Parathyroid adenoma (tissue), 2 donors: ENCODE measurements around the gene ROR2.
"Not testable (repeated sequence)": the region's sequence is repeated elsewhere in the genome, so short reads cannot be mapped to it uniquely, and the experiment has no call there.

Source experiments
- H2AFZ ChIP-seq: fragments of 300-600 bp; sonication (generic); one replicate; pipeline ENCODE4 v1.7.0; 2017; ENCODE audit warnings: antibody characterized with exemption, mild to moderate bottlenecking
- H3K27ac ChIP-seq: fragments of 300-600 bp; sonication (generic); one replicate; pipeline ENCODE4 v1.7.0; 2017
- H3K27me3 ChIP-seq: fragments of 300-600 bp; sonication (generic); one replicate; pipeline ENCODE4 v1.7.0; 2017; ENCODE audit warnings: low read length; ENCODE audit not compliant: control insufficient read depth, insufficient read depth
- H3K36me3 ChIP-seq: fragments of 300-600 bp; sonication (generic); one replicate; pipeline ENCODE4 v1.7.0; 2017; ENCODE audit warnings: low read length; ENCODE audit not compliant: control insufficient read depth, insufficient read depth
- H3K4me1 ChIP-seq: fragments of 300-600 bp; sonication (generic); one replicate; pipeline ENCODE4 v1.7.0; 2017; ENCODE audit warnings: control low read depth
- H3K4me2 ChIP-seq: fragments of 300-600 bp; sonication (generic); one replicate; pipeline ENCODE4 v1.7.0; 2017; ENCODE audit warnings: low read length
- H3K4me3 ChIP-seq: fragments of 300-600 bp; sonication (generic); one replicate; pipeline ENCODE4 v1.7.0; 2017; ENCODE audit warnings: low read depth, low read length
- H3K79me2 ChIP-seq: fragments of 300-600 bp; sonication (generic); one replicate; pipeline ENCODE4 v1.7.0; 2017; ENCODE audit warnings: control low read depth
- H3K9ac ChIP-seq: fragments of 300-600 bp; sonication (generic); one replicate; pipeline ENCODE4 v1.7.0; 2017; ENCODE audit warnings: mild to moderate bottlenecking
- H3K9me3 ChIP-seq: fragments of 300-600 bp; sonication (generic); one replicate; pipeline ENCODE4 v1.7.0; 2017; ENCODE audit warnings: low read length; ENCODE audit not compliant: control insufficient read depth
- TF ChIP-seq, protein P1 (sequence below): fragments of 300-600 bp; sonication (generic); IDR thresholded peaks from one replicate; pipeline ENCODE4 v1.7.0; 2017; ENCODE audit warnings: antibody characterized with exemption, mild to moderate bottlenecking
- donor health status: primary hyperparathyroidism.

The ROR2 gene

DNA sequence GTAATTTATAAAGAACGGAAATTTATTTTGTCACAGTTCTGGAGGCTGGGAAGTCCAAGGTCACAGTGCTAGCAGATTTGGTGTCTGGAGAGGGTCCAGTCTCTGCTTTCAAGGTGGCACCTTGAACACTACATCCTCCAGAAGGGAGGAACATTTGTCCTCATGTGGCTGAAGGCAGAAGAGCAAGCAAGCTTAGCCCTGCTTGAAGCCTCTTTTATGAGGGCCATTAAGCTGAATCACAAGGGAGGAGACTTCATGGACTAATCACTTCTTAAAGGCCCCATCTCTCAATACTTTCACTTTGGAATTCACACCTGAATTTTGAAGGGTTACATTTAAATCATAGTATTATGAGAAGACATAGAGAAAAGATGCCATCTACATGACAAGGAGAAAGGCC is 311.0 kb downstream of the ROR2 start:
- H3K4me3 ChIP-seq, result no peak overlapping the region
- H3K4me2 ChIP-seq, result no peak overlapping the region
- H3K36me3 ChIP-seq, result no peaks in the 10 kb centered on the region
- H3K27ac ChIP-seq, result no peak overlapping the region
- peaks cover 4% of the 10 kb centered on the region for H3K27me3 ChIP-seq
- H2AFZ ChIP-seq, result no peak overlapping the region
- H3K9ac ChIP-seq, result no peak overlapping the region
- no peaks in the 10 kb centered on the region for H3K9me3 ChIP-seq
- no peaks in the 10 kb centered on the region for H3K79me2 ChIP-seq
- TF ChIP-seq, protein P1, sequence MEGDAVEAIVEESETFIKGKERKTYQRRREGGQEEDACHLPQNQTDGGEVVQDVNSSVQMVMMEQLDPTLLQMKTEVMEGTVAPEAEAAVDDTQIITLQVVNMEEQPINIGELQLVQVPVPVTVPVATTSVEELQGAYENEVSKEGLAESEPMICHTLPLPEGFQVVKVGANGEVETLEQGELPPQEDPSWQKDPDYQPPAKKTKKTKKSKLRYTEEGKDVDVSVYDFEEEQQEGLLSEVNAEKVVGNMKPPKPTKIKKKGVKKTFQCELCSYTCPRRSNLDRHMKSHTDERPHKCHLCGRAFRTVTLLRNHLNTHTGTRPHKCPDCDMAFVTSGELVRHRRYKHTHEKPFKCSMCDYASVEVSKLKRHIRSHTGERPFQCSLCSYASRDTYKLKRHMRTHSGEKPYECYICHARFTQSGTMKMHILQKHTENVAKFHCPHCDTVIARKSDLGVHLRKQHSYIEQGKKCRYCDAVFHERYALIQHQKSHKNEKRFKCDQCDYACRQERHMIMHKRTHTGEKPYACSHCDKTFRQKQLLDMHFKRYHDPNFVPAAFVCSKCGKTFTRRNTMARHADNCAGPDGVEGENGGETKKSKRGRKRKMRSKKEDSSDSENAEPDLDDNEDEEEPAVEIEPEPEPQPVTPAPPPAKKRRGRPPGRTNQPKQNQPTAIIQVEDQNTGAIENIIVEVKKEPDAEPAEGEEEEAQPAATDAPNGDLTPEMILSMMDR, result no peak
- H3K4me1 ChIP-seq, result no peaks in the 10 kb centered on the region

- not testable (repeated sequence) for H2AFZ ChIP-seq, H3K4me3 ChIP-seq, H3K4me1 ChIP-seq, H3K79me2 ChIP-seq, H3K9me3 ChIP-seq, H3K27me3 ChIP-seq, H3K27ac ChIP-seq, H3K9ac ChIP-seq, H3K4me2 ChIP-seq, H3K36me3 ChIP-seq
These were observed 315.2 kb downstream of the ROR2 start for GRCh38 chr9:91634832-91635231.

DNA sequence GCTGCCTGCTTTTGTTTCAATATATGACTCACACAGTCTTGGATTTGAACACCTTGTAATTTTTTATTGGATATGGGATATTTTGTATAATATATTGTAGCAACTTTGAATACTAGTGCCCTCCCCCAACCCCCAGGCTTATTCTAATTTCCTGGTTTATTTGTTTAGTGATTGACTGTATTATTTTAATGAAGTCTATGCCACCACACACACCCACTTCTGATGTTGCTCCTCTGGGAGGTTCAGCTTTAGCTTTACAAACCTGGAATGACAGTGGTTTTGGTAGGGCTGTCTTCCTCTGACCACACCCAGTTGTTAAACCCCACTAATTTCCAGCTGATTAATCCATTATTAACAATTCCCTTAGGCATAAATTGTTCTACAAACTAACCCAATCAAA is 320.3 kb downstream of the ROR2 start:
- no peaks in the 10 kb centered on the region for H3K36me3 ChIP-seq
- no peak overlapping the region for H3K27ac ChIP-seq
- H3K4me1 ChIP-seq, result no peaks in the 10 kb centered on the region
- H3K4me2 ChIP-seq, result no peak overlapping the region
- no peak overlapping the region for H2AFZ ChIP-seq
- no peaks in the 10 kb centered on the region for H3K27me3 ChIP-seq
- H3K79me2 ChIP-seq, result no peaks in the 10 kb centered on the region
- H3K9me3 ChIP-seq, result no peaks in the 10 kb centered on the region
- no peak overlapping the region for H3K4me3 ChIP-seq
- no peak overlapping the region for H3K9ac ChIP-seq
- TF ChIP-seq, protein P1, result no peak

GRCh38 chr9:91628892-91629291 is 321.1 kb downstream of the ROR2 start:
- Histone ChIP-seq H3K4me2 (no peak overlapping the region), H3K9ac (no peak overlapping the region), H3K36me3 (no peaks in the 10 kb centered on the region), H3K79me2 (no peaks in the 10 kb centered on the region), H3K27me3 (no peaks in the 10 kb centered on the region), H3K4me1 (no peaks in the 10 kb centered on the region), H2AFZ (no peak overlapping the region), H3K4me3 (no peak overlapping the region), H3K27ac (no peak overlapping the region), H3K9me3 (no peaks in the 10 kb centered on the region)
- TF ChIP-seq, protein P1, result no peak

GRCh38 chr9:91625331-91625730 is 324.7 kb downstream of the ROR2 start:
- Histone ChIP-seq H3K4me3 (no peak overlapping the region), H3K27ac (no peak overlapping the region)

More at GRCh38 chr9:91625331-91625730, 324.7 kb downstream of the ROR2 start:
- no peak overlapping the region for H2AFZ ChIP-seq
- TF ChIP-seq, protein P1, result no peak
- no peak overlapping the region for H3K4me2 ChIP-seq
- H3K36me3 ChIP-seq, result no peaks in the 10 kb centered on the region
- no peaks in the 10 kb centered on the region for H3K27me3 ChIP-seq
- no peaks in the 10 kb centered on the region for H3K79me2 ChIP-seq
- H3K9me3 ChIP-seq, result no peaks in the 10 kb centered on the region
- H3K9ac ChIP-seq, result no peak overlapping the region
- no peaks in the 10 kb centered on the region for H3K4me1 ChIP-seq
